RWPE1 (cell line): Measurements from ENCODE around the gene ALDH9A1.

Source experiments
- CTCF ChIA-PET: fragments of 350-600 bp; sonication (Branson Sonifier 250); formaldehyde crosslinking; extraction: SDS; loops from one replicate; lab custom pipeline; 2021; lab: Yijun Ruan, JAX
- POLR2A ChIA-PET: fragments of 400-600 bp; formaldehyde crosslinking; extraction: SDS; loops from one replicate; lab custom pipeline; 2020; ENCODE audit warnings: antibody characterized with exemption; ENCODE audit not compliant: low non-redundant PET; lab: Yijun Ruan, JAX
- DNase-seq: peaks from one replicate; pipeline ENCODE4 v3.0.0; 2012; ENCODE audit warnings: low spot score
- H3K27ac ChIP-seq: fragments of 450-650 bp; 2 replicates; pipeline ENCODE4 v1.5.1; 2017
- CTCF ChIP-seq: fragments of 450-650 bp; conservative IDR thresholded peaks from 2 replicates; pipeline ENCODE4 v1.5.1; 2017; ENCODE audit warnings: low read depth, mild to moderate bottlenecking

Gene ALDH9A1

GRCh38 chr1:165634154-165634921 lies 64.0 kb downstream of the ALDH9A1 start:
- POLR2A ChIA-PET, result no interaction called here
- CTCF ChIA-PET, result no interaction called here
- no peak overlapping the region for H3K27ac ChIP-seq
- TF ChIP-seq CTCF, result no peak
- DNase-seq, result no peak

GRCh38 chr1:165633614-165634013 lies 64.7 kb downstream of the ALDH9A1 start:
- ChIA-PET CTCF (interaction anchor here (0.6 to 0.7 kb wide), 4 partner anchors 8 to 1625 kb away, joined by 3 to 6 read pairs (median 4); no protein-coding TSS in a partner anchor), POLR2A (interaction anchor here (0.7 kb wide), 1 partner anchor 270 kb away, joined by 3 read pairs; no protein-coding TSS in a partner anchor)
- no peak for TF ChIP-seq CTCF
- DNase-seq, result peak; percentile 8
- no peak overlapping the region for H3K27ac ChIP-seq

- POLR2A ChIA-PET, result interaction anchor here (0.5 to 0.6 kb wide), 2 partner anchors 66 to 1926 kb away, joined by 3 read pairs; partner anchors contain the start of gene ALDH9A1
- peak overlapping the region; percentile 92 for H3K27ac ChIP-seq
- DNase-seq, result no peak
- TF ChIP-seq CTCF, result no peak
- CTCF ChIA-PET, result interaction anchor here (0.7 kb wide), 1 partner anchor 60 kb away, joined by 3 read pairs; no protein-coding TSS in a partner anchor
These were observed 65.9 kb downstream of the ALDH9A1 start for GRCh38 chr1:165632491-165632890.

GRCh38 chr1:165632152-165632469 lies 66.3 kb downstream of the ALDH9A1 start:
- ChIA-PET CTCF (interaction anchor here (0.7 kb wide), 1 partner anchor 59 kb away, joined by 3 read pairs; no protein-coding TSS in a partner anchor), POLR2A (interaction anchor here (0.6 kb wide), 1 partner anchor 66 kb away, joined by 3 read pairs; the partner anchor contains the start of gene ALDH9A1)
- peak overlapping the region; percentile 92 for H3K27ac ChIP-seq
- TF ChIP-seq CTCF, result no peak
- no peak for DNase-seq

- peak; percentile 64 for DNase-seq
- POLR2A ChIA-PET, result no interaction called here
These were observed 66.8 kb downstream of the ALDH9A1 start for GRCh38 chr1:165631342-165632151.

More at GRCh38 chr1:165631342-165632151, 66.8 kb downstream of the ALDH9A1 start:
- H3K27ac ChIP-seq, result peak overlapping the region; percentile 92
- no peak for TF ChIP-seq CTCF
- CTCF ChIA-PET, result no interaction called here
